Subcutaneous abdominal adipose tissue (tissue), 5 donors: ENCODE data around the gene PRDM16.

Source experiments
- H3K27ac ChIP-seq: one replicate; pipeline ENCODE4 v1.7.0; 2013; ENCODE audit warnings: low read depth, mild to moderate bottlenecking, inconsistent platforms, low read length, moderate library complexity
- H3K27me3 ChIP-seq, 5 donors: one replicate each; pipeline ENCODE4 v1.7.0; 2013; ENCODE audit warnings: low read length in 5 of 5, inconsistent platforms in 1 of 5; ENCODE audit not compliant: control insufficient read depth in 5 of 5, insufficient read depth in 4 of 5
- H3K36me3 ChIP-seq, 5 donors: one replicate each; pipeline ENCODE4 v1.7.0; 2013; ENCODE audit warnings: low read length in 5 of 5; ENCODE audit not compliant: control insufficient read depth in 5 of 5, insufficient read depth in 5 of 5
- H3K4me1 ChIP-seq, 5 donors: one replicate each; pipeline ENCODE4 v1.7.0; 2013; ENCODE audit warnings: low read length in 5 of 5, mild to moderate bottlenecking in 3 of 5, moderate library complexity in 1 of 5; ENCODE audit not compliant: control insufficient read depth in 5 of 5, insufficient read depth in 5 of 5
- H3K4me3 ChIP-seq, 5 donors: one replicate each; pipeline ENCODE4 v1.7.0; 2013; ENCODE audit warnings: low read length in 5 of 5, low read depth in 1 of 5
- H3K9ac ChIP-seq, 5 donors: one replicate each; pipeline ENCODE4 v1.7.0; 2013; ENCODE audit warnings: low read length in 5 of 5, mild to moderate bottlenecking in 4 of 5, moderate library complexity in 3 of 5
- H3K9me3 ChIP-seq, 5 donors: one replicate each; pipeline ENCODE4 v1.7.0; 2013; ENCODE audit warnings: low read length in 5 of 5; ENCODE audit not compliant: control insufficient read depth in 5 of 5
- donor health status: healthy.
- donor health status: healthy.
- donor health status: healthy.
- donor health status: healthy.
- donor health status: healthy.

The PRDM16 gene

GRCh38 chr1:3255680-3256079, 186.7 kb downstream of the PRDM16 start:
- Histone ChIP-seq H3K4me3 (no peak overlapping the region), H3K27ac (no peak overlapping the region), H3K36me3 (no peaks in the 10 kb centered on the region), H3K27me3 (peaks cover 8 to 25% (median 9%) of the 10 kb centered on the region in 5 donors), H3K9me3 (peaks cover 0 to 8% (median 4%) of the 10 kb centered on the region in 5 donors), H3K4me1 (peaks cover 0 to 12% (median 0%) of the 10 kb centered on the region in 5 donors), H3K9ac (no peak overlapping the region)

- Histone ChIP-seq H3K9me3 (peaks cover 0 to 8% (median 4%) of the 10 kb centered on the region in 5 donors), H3K4me3 (no peak overlapping the region), H3K36me3 (no peaks in the 10 kb centered on the region), H3K27me3 (peaks cover 0 to 25% (median 4%) of the 10 kb centered on the region in 5 donors), H3K27ac (no peak overlapping the region), H3K4me1 (peaks cover 0 to 28% (median 7%) of the 10 kb centered on the region in 5 donors), H3K9ac (no peak overlapping the region)
These were observed 188.8 kb downstream of the PRDM16 start for GRCh38 chr1:3257788-3258187.

GRCh38 chr1:3258386-3259003, 189.5 kb downstream of the PRDM16 start:
- no peak overlapping the region for H3K27ac ChIP-seq

GRCh38 chr1:3259020-3259419, 190.0 kb downstream of the PRDM16 start:
- Histone ChIP-seq H3K27ac (no peak overlapping the region), H3K27me3 (peaks cover 3 to 33% (median 16%) of the 10 kb centered on the region in 5 donors), H3K4me1 (peaks cover 0 to 28% (median 7%) of the 10 kb centered on the region in 5 donors), H3K36me3 (no peaks in the 10 kb centered on the region), H3K9me3 (peaks cover 0 to 8% (median 4%) of the 10 kb centered on the region in 5 donors), H3K4me3 (no peak overlapping the region), H3K9ac (no peak overlapping the region)

More at GRCh38 chr1:3258386-3259003, 189.5 kb downstream of the PRDM16 start:
- H3K27me3 ChIP-seq: peaks cover 0 to 29% (median 10%) of the 10 kb centered on the region in 5 donors
- H3K9me3 ChIP-seq: peaks cover 0 to 8% (median 4%) of the 10 kb centered on the region in 5 donors
- H3K4me3 ChIP-seq: no peak overlapping the region
- peaks cover 0 to 28% (median 7%) of the 10 kb centered on the region in 5 donors for H3K4me1 ChIP-seq
- H3K36me3 ChIP-seq: no peaks in the 10 kb centered on the region
- no peak overlapping the region for H3K9ac ChIP-seq

GRCh38 chr1:3261007-3261968, 192.3 kb downstream of the PRDM16 start:
- H3K9ac ChIP-seq: no peak overlapping the region
- H3K4me3 ChIP-seq: no peak overlapping the region
- H3K4me1 ChIP-seq: peaks cover 0 to 28% (median 7%) of the 10 kb centered on the region in 5 donors
- no peak overlapping the region for H3K27ac ChIP-seq
- no peaks in the 10 kb centered on the region for H3K36me3 ChIP-seq
- H3K9me3 ChIP-seq: peaks cover 0 to 7% (median 4%) of the 10 kb centered on the region in 5 donors
- peaks cover 12 to 37% (median 21%) of the 10 kb centered on the region in 5 donors for H3K27me3 ChIP-seq

- Histone ChIP-seq H3K27ac (no peak overlapping the region), H3K27me3 (peaks cover 12 to 37% (median 21%) of the 10 kb centered on the region in 5 donors), H3K9ac (no peak overlapping the region), H3K4me3 (no peak overlapping the region), H3K4me1 (peaks cover 0 to 28% (median 7%) of the 10 kb centered on the region in 5 donors), H3K9me3 (peaks cover 0 to 5% (median 1%) of the 10 kb centered on the region in 5 donors), H3K36me3 (no peaks in the 10 kb centered on the region)
These were observed 193.1 kb downstream of the PRDM16 start for GRCh38 chr1:3261969-3262579.

GRCh38 chr1:3262681-3263286, 193.8 kb downstream of the PRDM16 start:
- Histone ChIP-seq H3K4me1 (peaks cover 0 to 28% (median 7%) of the 10 kb centered on the region in 5 donors), H3K4me3 (no peak overlapping the region), H3K9me3 (peaks cover 0 to 6% (median 0%) of the 10 kb centered on the region in 5 donors), H3K27ac (no peak overlapping the region), H3K27me3 (peaks cover 13 to 42% (median 23%) of the 10 kb centered on the region in 5 donors), H3K36me3 (no peaks in the 10 kb centered on the region), H3K9ac (no peak overlapping the region)

GRCh38 chr1:3263790-3264189, 194.8 kb downstream of the PRDM16 start:
- Histone ChIP-seq H3K27ac (no peak overlapping the region), H3K27me3 (peaks cover 15 to 40% (median 25%) of the 10 kb centered on the region in 5 donors), H3K36me3 (no peaks in the 10 kb centered on the region), H3K4me3 (no peak overlapping the region), H3K9ac (no peak overlapping the region), H3K9me3 (peaks cover 0 to 6% (median 0%) of the 10 kb centered on the region in 5 donors), H3K4me1 (peaks cover 0 to 25% (median 7%) of the 10 kb centered on the region in 5 donors)

GRCh38 chr1:3264456-3264855, 195.5 kb downstream of the PRDM16 start:
- Histone ChIP-seq H3K9me3 (peaks cover 0 to 6% (median 0%) of the 10 kb centered on the region in 5 donors), H3K27me3 (peaks cover 21 to 40% (median 25%) of the 10 kb centered on the region in 5 donors), H3K36me3 (no peaks in the 10 kb centered on the region), H3K4me3 (no peak overlapping the region), H3K27ac (no peak overlapping the region), H3K9ac (no peak overlapping the region), H3K4me1 (peaks cover 0 to 19% (median 7%) of the 10 kb centered on the region in 5 donors)
